SK-N-SH (cell line): ENCODE results near the gene PKP1. TPM values are rescaled to one million over a fixed set of nuclear protein-coding genes. Genes with fewer than 3 reads are reported as not detected.

Experiments
- CTCF ChIA-PET: fragments of 300-600, 350-600 bp; formaldehyde crosslinking; extraction: SDS; loops from one replicate; lab custom pipeline; 2021; lab: Yijun Ruan, JAX
- POLR2A ChIA-PET: fragments of 350-600 bp; sonication (Branson Sonifier 250); formaldehyde crosslinking; extraction: SDS; loops from one replicate; lab custom pipeline; 2020; ENCODE audit warnings: antibody characterized with exemption, inconsistent platforms; lab: Yijun Ruan, JAX
- DNase-seq: peaks from one replicate; pipeline ENCODE4 v3.0.0; 2012
- H2AFZ ChIP-seq: fragments of 200-600 bp; sonication (generic); 2 replicates; pipeline ENCODE4 v1.8.1; 2016; ENCODE audit warnings: antibody characterized with exemption, mild to moderate bottlenecking, low read depth
- H3F3A ChIP-seq: fragments of 200-600 bp; sonication (generic); replicated peaks from 2 replicates; pipeline ENCODE3; 2016; ENCODE audit warnings: antibody characterized with exemption, mild to moderate bottlenecking; ENCODE audit not compliant: insufficient read depth
- H3K27ac ChIP-seq, 2 experiments: fragments of 200-500 bp in 1 of 2; fragments of 200-600 bp in 1 of 2; sonication (Bioruptor generic) in 1 of 2; sonication (generic), shearing (Covaris generic) in 1 of 2; 2 replicates each; pipeline versions ENCODE4 v1.5.1 to v1.6.1; 2014 to 2016; ENCODE audit warnings: low read depth in 2 of 2, inconsistent platforms in 1 of 2, low read length in 1 of 2, mild to moderate bottlenecking in 1 of 2, mixed read lengths in 1 of 2
- H3K27me3 ChIP-seq: fragments of 200-600 bp; sonication (generic), shearing (Covaris generic); 2 replicates; pipeline ENCODE4 v1.6.1; 2016; ENCODE audit warnings: mixed run types; ENCODE audit not compliant: insufficient read depth
- H3K36me3 ChIP-seq, 2 experiments: fragments of 200-500 bp in 1 of 2; fragments of 200-600 bp in 1 of 2; sonication (Bioruptor generic) in 1 of 2; sonication (generic) in 1 of 2; replicated peaks in 1 of 2; 2 replicates each; pipeline versions ENCODE3 to v1.5.1; 2014 to 2016; ENCODE audit warnings: low read length in 1 of 2, mild to moderate bottlenecking in 1 of 2; ENCODE audit not compliant: insufficient read depth in 2 of 2, control insufficient read depth in 1 of 2
- H3K4me1 ChIP-seq, 2 experiments: fragments of 200-500 bp in 1 of 2; fragments of 200-600 bp in 1 of 2; sonication (Bioruptor generic) in 1 of 2; sonication (generic), shearing (Covaris generic) in 1 of 2; 2 replicates each; pipeline versions ENCODE4 v1.5.1 to v1.6.1; 2014 to 2016; ENCODE audit warnings: low read depth in 1 of 2, low read length in 1 of 2, mixed run types in 1 of 2; ENCODE audit not compliant: insufficient read depth in 2 of 2, control insufficient read depth in 1 of 2
- H3K4me2 ChIP-seq: fragments of 200-600 bp; sonication (generic), shearing (Covaris generic); 2 replicates; pipeline ENCODE4 v1.6.1; 2017; ENCODE audit warnings: mixed run types
- H3K4me3 ChIP-seq, 2 experiments: fragments of 200-500 bp in 1 of 2; fragments of 200-600 bp in 1 of 2; sonication (Bioruptor generic) in 1 of 2; sonication (generic), shearing (Covaris generic) in 1 of 2; 2 replicates each; pipeline versions ENCODE4 v1.5.1 to v1.8.1; 2014 to 2016; ENCODE audit warnings: low read depth in 2 of 2, inconsistent platforms in 1 of 2, low read length in 1 of 2, mild to moderate bottlenecking in 1 of 2, mixed read lengths in 1 of 2, moderate library complexity in 1 of 2
- H3K79me2 ChIP-seq: fragments of 200-600 bp; sonication (generic); 2 replicates; pipeline ENCODE4 v1.8.1; 2017; ENCODE audit warnings: mild to moderate bottlenecking; ENCODE audit not compliant: insufficient read depth
- H3K9ac ChIP-seq: fragments of 200-600 bp; sonication (generic); 2 replicates; pipeline ENCODE4 v1.6.1; 2017; ENCODE audit warnings: mixed run types
- H3K9me2 ChIP-seq: fragments of 200-600 bp; sonication (generic); 2 replicates; pipeline ENCODE4 v1.6.1; 2017; ENCODE audit warnings: mixed run types
- H3K9me3 ChIP-seq: fragments of 200-600 bp; sonication (generic); 2 replicates; pipeline ENCODE4 v1.6.1; 2017; ENCODE audit warnings: mixed run types, mild to moderate bottlenecking, moderate library complexity
- H4K20me1 ChIP-seq: fragments of 200-600 bp; sonication (generic); 2 replicates; pipeline ENCODE4 v1.6.1; 2017; ENCODE audit warnings: mild to moderate bottlenecking, mixed run types; ENCODE audit not compliant: insufficient read depth
- CHD2 ChIP-seq: fragments of 150-350 bp; IDR thresholded peaks from 2 replicates; pipeline ENCODE4 v1.6.1; 2018; ENCODE audit warnings: low read length; ENCODE audit not compliant: partially characterized antibody
- IRF3 ChIP-seq: fragments of 150-350 bp; IDR thresholded peaks from 2 replicates; pipeline ENCODE4 v1.6.1; 2016; ENCODE audit warnings: mild to moderate bottlenecking, low read depth, low read length
- MEF2A ChIP-seq: IDR thresholded peaks from 2 replicates; pipeline ENCODE4 v1.4.0; 2012; ENCODE audit warnings: low read depth, borderline replicate concordance
- MXI1 ChIP-seq: IDR thresholded peaks from 2 replicates; pipeline ENCODE4 v1.6.1; 2012; ENCODE audit warnings: mild to moderate bottlenecking, low read depth, low read length, improper control_type of control experiment
- NRF1 ChIP-seq: IDR thresholded peaks from 2 replicates; pipeline ENCODE4 v1.6.1; 2012; ENCODE audit warnings: low read depth, mild to moderate bottlenecking, low read length
- RAD21 ChIP-seq: IDR thresholded peaks from 2 replicates; pipeline ENCODE4 v1.6.1; 2012; ENCODE audit warnings: mild to moderate bottlenecking, low read length
- SMC3 ChIP-seq: IDR thresholded peaks from 2 replicates; pipeline ENCODE4 v1.6.1; 2012; ENCODE audit warnings: low read depth, low read length, improper control_type of control experiment
- TEAD4 ChIP-seq: IDR thresholded peaks from 2 replicates; pipeline ENCODE4 v1.4.0; 2012; ENCODE audit warnings: mild to moderate bottlenecking, borderline replicate concordance; ENCODE audit not compliant: insufficient read depth
- USF1 ChIP-seq: IDR thresholded peaks from 2 replicates; pipeline ENCODE4 v1.4.0; 2012; ENCODE audit warnings: low read depth, borderline replicate concordance
- WGBS: methylation state at CpG from one replicate; pipeline ENCODE4 v1.1.6; 2017; ENCODE audit warnings: low lambda C conversion rate; 5-methylcytosine and 5-hydroxymethylcytosine counted together
- polyA plus RNA-seq, 3 experiments: library from polyadenylated mRNA; depleted of rRNA; stranded (reverse); fragments of >200 nt; gene quantifications; 2 replicates each; pipeline ENCODE4 v1.2.3, GENCODE V29; 2012
- TF ChIP-seq, protein P1 (sequence below): fragments of 200-600 bp; sonication (generic); IDR thresholded peaks from 2 replicates; pipeline ENCODE4 v1.6.1; 2017; ENCODE audit warnings: antibody characterized with exemption, mild to moderate bottlenecking, moderate library complexity

PKP1 gene
- polyA plus RNA-seq, 1 of the 3 experiments (the other 2 are of a cell fraction): not detected

- Histone ChIP-seq H3F3A (no peaks in the 10 kb centered on the region), H3K9me2 (no peaks in the 10 kb centered on the region), H3K79me2 (no peaks in the 10 kb centered on the region), H2AFZ (no peak overlapping the region), H3K27me3 (no peaks in the 10 kb centered on the region; the same call in 1 of the 2 replicates), H3K36me3 (no peaks in the 10 kb centered on the region), H3K9me3 (no peaks in the 10 kb centered on the region), H3K4me2 (no peak overlapping the region), H3K4me3 (no peak overlapping the region), H3K4me1 (peaks cover 0 to 7% of the 10 kb centered on the region in 2 experiments; a peak in 2 of 4 replicates), H3K27ac (no peak overlapping the region), H4K20me1 (no peaks in the 10 kb centered on the region), H3K9ac (no peak overlapping the region)
- no peak for DNase-seq
- CTCF ChIA-PET: interaction anchor here (0.6 to 7.7 kb wide), 43 partner anchors 9 to 1425 kb away, joined by 3 to 143 read pairs (median 5); no protein-coding TSS in a partner anchor
- TF ChIP-seq TEAD4 (no peak), IRF3 (no peak), MEF2A (no peak), CHD2 (no peak), USF1 (no peak)
- POLR2A ChIA-PET: no interaction called here
- 38% methylated on average over 7 of the region's 7 CpGs for WGBS
Observed at GRCh38 chr1:201347498-201348210, 64.3 kb downstream of the PKP1 start.

DNA sequence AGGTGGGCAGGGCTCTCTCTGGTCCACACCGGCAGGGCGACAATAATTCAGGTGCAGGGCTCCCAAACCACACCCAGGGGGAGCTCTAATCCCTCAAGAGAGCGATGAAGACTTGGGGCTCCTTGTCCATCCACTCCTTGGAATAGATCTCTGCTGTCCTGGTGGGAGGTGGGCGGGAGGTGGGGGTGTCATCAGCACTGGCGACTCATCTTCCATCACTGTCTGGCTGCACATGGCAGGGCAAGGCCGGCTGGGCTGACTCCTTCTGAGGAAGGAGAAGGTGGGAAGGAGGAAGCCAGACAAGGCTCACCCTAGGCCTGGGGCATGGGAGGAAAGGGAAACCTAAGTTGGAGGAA, 64.9 kb downstream of the PKP1 start:
- no peak overlapping the region for H3K4me3 ChIP-seq
- no peaks in the 10 kb centered on the region for H3K36me3 ChIP-seq
- no peaks in the 10 kb centered on the region; the same call in 1 of the 2 replicates for H3K27me3 ChIP-seq
- H3K9ac ChIP-seq: no peak overlapping the region
- 48% methylated on average over 3 of the region's 6 CpGs for WGBS
- no peaks in the 10 kb centered on the region for H3K9me2 ChIP-seq
- ChIA-PET POLR2A (no interaction called here), CTCF (interaction anchor here (0.8 to 7.7 kb wide), 22 partner anchors 12 to 180 kb away, joined by 3 to 143 read pairs (median 5); no protein-coding TSS in a partner anchor)
- no peak overlapping the region for H3K4me2 ChIP-seq
- H3K79me2 ChIP-seq: no peaks in the 10 kb centered on the region
- no peaks in the 10 kb centered on the region for H4K20me1 ChIP-seq
- H3K27ac ChIP-seq: no peak overlapping the region
- H3F3A ChIP-seq: no peaks in the 10 kb centered on the region
- TF ChIP-seq, protein P1, sequence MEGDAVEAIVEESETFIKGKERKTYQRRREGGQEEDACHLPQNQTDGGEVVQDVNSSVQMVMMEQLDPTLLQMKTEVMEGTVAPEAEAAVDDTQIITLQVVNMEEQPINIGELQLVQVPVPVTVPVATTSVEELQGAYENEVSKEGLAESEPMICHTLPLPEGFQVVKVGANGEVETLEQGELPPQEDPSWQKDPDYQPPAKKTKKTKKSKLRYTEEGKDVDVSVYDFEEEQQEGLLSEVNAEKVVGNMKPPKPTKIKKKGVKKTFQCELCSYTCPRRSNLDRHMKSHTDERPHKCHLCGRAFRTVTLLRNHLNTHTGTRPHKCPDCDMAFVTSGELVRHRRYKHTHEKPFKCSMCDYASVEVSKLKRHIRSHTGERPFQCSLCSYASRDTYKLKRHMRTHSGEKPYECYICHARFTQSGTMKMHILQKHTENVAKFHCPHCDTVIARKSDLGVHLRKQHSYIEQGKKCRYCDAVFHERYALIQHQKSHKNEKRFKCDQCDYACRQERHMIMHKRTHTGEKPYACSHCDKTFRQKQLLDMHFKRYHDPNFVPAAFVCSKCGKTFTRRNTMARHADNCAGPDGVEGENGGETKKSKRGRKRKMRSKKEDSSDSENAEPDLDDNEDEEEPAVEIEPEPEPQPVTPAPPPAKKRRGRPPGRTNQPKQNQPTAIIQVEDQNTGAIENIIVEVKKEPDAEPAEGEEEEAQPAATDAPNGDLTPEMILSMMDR: peak; percentile 65
- TF ChIP-seq MXI1 (no peak), RAD21 (peak; percentile 58), NRF1 (no peak), SMC3 (peak; percentile 50)
- peak; percentile 76 for DNase-seq
- peaks cover 0 to 7% of the 10 kb centered on the region in 2 experiments; a peak in 2 of 4 replicates for H3K4me1 ChIP-seq
- no peaks in the 10 kb centered on the region for H3K9me3 ChIP-seq
- no peak overlapping the region for H2AFZ ChIP-seq
